Esophagus muscularis mucosa (tissue), 4 donors: ENCODE results near the gene INSL6.

ENCODE experiments used
- CTCF ChIP-seq, 3 experiments: fragments of 200-600 bp in 2 of 3; fragments of 450-650 bp in 1 of 3; sonication (generic) in 2 of 3; IDR thresholded peaks; one replicate each; pipeline ENCODE4 v1.5.1; 2017 to 2019; ENCODE audit warnings: antibody characterized with exemption in 3 of 3, mild to moderate bottlenecking in 2 of 3, moderate library complexity in 1 of 3
- EP300 ChIP-seq: sonication (generic); formaldehyde crosslinking; IDR thresholded peaks from one replicate; pipeline ENCODE4 v1.6.1; 2017; ENCODE audit warnings: antibody characterized with exemption
- POLR2AphosphoS5 ChIP-seq, 2 donors: sonication (generic); formaldehyde crosslinking; IDR thresholded peaks; one replicate each; pipeline ENCODE4 v1.6.1; 2017; ENCODE audit warnings: antibody characterized with exemption in 2 of 2

- TF ChIP-seq CTCF (IDR thresholded peaks at IDR 0.05) (no peak), POLR2AphosphoS5 (IDR thresholded peaks at IDR 0.05) (no peak), EP300 (no peak)
Measured at GRCh38 chr9:5205071-5205470, 19.6 kb upstream of the INSL6 start.
